ENCODE results near the gene TMA7B.
A peak's percentile ranks its signal among the peaks of the same experiment; 100 is the strongest.
"Not testable (repeated sequence)": the region's sequence is repeated elsewhere in the genome, so short reads cannot be mapped to it uniquely, and the experiment has no call there.

TMA7B gene

DNA sequence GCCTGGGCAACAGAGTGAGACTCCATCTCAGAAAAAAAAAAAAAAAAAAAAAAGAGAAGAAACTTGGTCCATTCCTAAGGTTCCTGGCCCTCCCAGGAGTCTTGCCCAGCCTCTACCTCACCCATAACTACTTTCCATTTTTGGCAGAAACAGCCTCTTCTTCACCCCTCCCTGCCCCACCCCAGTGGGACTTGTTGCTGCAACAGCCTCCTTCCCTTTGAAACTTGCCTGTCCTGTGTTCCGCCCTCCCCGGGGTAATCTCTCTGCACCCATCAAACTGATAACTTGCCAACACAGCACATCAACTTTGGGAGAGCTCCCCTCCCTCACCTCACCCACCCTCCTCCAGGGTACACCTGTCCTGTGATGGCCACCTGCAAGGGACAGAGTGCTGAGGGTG lies 24.5 kb downstream of the TMA7B start:
- no peak for DNase-seq (ENCODE audit: low spot score)

DNA sequence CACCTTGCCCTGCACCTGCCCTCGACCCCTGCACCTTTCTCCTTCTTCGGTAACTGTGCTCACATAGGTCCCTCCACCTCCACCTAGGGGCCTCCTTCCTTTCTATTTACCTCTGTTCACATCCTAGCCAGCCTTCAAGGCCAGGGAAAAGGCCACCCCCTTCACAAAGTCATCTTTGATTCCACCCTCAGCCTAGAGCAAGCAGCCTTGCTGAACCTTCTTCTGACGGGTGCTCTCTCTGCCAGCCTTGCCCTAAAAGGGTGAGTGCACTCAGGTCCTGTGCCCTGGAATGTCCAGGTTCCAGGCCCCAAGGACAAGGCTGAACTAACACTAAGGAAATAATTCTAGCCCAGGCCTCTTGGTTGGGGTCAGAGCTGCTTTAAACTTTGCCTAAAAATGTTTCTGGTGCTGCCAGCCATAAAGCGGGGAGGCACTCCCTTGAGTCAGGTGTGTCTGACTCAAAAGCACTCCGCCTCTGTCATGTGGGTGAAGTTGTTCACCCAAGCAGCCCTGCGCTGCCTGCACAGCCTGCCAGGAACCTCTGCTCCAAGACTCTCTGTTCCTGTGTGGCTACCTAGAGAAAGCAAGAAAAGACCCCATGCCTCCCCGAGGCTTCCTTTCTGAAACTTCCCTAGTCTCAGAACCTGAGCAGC lies 25.3 kb downstream of the TMA7B start:
- DNase-seq (ENCODE audit: low spot score), result no peak

DNA sequence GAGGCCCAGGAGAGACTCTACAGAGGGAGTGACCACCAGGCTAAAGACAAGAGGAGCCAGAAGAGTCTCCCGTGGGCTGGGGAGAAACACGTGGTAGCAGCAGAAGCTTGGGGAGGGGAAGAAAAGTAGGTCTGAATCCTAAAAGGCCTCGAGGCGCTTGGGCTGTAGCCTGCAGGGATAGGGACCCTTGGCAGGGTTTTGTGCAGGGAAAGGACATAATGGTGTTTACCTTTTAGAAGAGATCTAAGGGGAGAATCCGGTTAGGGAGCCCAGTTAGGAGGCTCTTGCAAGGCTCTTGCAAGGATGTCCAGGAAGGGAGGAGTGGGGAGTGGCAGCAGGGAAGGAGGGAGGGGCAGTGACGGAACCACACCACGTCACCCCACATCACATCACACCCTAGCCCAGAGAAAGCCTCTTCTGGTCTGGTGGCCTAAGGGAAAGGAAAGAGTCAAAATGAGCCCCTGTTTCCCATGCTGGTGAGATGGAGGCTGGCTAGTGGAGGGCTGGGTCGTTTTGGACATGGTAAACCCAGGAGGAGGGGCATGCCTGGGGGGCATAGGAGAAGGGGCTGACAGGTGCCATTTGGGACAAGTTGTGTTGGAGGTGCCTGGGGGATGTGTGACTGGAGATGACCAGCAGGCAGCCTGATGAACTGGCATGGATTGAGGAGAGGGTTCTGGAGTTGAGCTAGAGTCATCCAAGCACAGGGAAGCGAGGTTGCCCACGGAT lies 28.4 kb downstream of the TMA7B start:
- DNase-seq (ENCODE audit: low spot score), result no peak

DNA sequence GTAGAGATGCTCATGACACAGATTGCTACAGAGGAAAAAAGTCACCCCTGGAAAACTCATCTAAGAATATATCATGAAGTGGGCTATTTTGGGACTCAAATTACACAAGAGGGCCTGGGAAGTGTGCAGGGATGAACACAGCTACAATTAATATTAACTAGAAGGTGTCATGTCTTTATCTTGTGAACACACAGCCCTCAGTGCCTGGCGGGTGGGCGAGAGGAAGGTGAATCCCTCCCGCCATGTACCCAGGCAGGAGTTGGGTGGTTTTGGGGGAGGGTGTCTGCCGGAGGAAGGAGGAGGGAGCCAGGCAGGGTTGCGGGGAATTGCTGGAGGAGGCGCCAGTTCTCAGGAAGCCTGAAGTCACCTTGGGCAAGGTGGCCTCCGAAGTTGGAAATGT lies 29.4 kb downstream of the TMA7B start:
- DNase-seq (ENCODE audit: low spot score), result no peak

DNA sequence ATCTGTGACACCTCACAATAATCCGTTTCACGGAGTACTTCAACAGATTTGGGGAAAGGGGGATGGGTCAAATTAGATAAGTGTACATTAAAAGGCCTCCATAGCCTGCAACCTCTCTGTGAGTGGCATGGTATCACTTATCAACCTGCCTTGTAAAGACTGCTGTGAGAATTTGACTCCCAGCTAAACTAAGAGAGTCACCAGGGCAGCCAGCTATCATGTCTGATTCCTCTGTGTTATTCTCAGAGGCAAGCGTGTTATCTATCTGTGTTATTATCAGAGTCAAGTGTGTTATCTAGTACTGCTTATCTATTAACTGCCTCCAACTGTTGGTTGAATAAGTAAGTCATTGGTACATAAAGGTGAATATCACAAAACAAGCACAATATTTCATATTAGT lies 30.5 kb downstream of the TMA7B start:
- no peak for DNase-seq (ENCODE audit: low spot score)

DNA sequence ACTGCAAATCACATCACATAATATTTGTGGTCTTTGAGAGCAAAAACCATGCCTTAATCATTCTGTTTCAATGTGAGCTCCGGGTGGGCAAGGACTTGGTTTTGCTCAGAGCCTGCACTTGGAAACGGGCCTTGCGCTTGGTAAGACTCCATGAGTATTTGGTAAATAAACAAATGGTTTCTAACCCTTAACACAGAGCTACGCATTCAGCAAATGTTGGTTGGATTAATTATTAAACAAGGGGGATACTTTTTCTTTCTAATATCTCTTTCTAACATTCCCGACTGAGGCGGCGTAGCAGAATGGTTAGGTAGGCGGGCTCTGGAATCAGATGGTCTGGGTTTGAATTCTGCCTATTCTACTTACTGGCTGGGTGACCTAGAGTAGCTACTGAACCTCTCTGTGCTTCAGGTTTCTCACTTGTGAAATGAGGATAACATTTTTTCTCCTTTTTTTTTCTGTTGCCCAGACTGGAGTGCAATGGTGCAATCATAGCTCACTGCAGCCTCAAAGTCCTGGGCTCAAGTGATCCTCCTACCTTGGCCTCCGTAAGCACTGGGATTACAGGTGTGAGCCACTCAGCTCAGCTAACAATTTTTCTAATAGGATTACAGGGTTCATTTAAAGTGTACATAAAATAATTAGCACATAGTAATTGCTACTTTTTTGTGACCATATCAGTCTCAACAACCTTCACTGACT lies 31.1 kb downstream of the TMA7B start:
- DNase-seq (ENCODE audit: low spot score), result no peak

DNA sequence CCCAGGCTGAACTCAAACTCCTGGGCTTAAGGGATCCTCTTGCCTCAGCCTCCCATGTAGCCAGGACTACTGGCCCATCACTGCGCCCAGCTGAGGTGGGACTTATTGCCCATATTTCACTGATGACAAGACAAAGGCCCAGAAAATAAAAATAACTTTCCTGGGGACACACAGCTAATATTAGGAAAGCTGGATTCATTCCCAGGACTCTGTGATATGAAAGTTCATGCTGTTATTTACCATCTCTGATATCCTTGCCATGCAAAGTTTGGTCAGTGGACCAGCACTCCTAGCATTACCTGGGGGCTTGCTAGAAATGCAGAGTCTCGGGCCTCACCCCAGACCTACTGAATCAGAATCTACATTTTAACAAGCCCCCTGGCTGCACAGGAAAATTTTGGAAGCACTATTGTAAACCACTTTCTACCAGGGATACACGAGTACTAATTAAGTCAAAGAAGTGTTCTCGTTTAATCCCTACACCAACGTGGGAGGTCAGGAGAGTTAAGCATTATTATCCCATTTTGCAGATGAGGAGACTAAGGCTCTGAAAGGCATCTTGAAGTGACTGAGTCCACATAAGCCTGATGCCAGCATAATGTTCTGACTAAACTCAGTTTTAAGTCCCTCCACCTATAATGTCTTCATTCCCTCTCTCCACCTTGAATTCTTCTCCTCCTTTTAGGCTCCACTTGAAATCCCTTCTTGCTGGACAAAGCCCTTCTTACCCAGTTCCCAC lies 32.1 kb downstream of the TMA7B start:
- DNase-seq (ENCODE audit: low spot score), result no peak

DNA sequence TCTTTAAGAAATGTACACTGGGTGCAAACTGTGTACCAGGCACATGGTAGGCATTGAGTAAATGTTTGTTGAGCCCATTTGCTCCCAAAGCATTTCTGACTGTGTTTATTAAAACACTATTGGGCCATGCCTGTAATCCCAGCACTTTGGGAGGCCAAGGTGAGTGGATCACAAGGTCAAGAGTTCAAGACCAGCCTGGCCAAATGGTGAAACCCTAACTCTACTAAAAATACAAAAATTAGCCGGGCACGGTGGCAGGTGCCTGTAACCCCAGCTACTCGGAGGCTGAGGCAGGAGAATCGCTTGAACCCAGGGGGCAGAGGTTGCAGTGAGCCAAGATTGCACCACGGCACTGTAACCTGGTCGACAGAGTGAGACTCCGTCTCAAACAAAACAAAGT lies 32.7 kb downstream of the TMA7B start:
- not testable (repeated sequence) for DNase-seq (ENCODE audit: low spot score)

DNA sequence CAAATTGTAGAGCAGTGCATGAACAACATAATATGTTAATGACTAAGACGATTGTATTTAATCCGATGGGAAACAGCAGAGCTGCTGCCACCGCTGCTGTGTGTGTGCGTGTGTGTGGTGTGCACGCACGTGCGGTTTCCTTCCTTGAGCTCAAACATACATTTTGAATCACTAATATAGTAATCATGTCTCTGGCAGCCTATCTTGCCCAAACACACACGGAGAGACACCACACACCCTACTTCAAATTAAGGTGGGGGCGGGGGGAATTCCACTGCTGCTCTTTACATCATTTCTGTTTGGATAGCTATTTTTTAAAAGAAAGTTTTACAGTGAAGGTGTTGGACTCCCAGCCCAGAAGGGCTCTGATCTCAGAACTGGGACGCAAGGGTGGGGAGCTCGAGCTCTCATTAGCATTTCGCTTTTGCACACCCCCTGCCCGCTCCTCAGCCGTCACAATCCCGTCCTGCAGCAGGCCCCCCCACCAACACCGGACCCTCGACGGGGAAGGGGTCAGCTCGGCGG lies 33.9 kb downstream of the TMA7B start:
- peak; percentile 21 for DNase-seq (ENCODE audit: low spot score)

DNA sequence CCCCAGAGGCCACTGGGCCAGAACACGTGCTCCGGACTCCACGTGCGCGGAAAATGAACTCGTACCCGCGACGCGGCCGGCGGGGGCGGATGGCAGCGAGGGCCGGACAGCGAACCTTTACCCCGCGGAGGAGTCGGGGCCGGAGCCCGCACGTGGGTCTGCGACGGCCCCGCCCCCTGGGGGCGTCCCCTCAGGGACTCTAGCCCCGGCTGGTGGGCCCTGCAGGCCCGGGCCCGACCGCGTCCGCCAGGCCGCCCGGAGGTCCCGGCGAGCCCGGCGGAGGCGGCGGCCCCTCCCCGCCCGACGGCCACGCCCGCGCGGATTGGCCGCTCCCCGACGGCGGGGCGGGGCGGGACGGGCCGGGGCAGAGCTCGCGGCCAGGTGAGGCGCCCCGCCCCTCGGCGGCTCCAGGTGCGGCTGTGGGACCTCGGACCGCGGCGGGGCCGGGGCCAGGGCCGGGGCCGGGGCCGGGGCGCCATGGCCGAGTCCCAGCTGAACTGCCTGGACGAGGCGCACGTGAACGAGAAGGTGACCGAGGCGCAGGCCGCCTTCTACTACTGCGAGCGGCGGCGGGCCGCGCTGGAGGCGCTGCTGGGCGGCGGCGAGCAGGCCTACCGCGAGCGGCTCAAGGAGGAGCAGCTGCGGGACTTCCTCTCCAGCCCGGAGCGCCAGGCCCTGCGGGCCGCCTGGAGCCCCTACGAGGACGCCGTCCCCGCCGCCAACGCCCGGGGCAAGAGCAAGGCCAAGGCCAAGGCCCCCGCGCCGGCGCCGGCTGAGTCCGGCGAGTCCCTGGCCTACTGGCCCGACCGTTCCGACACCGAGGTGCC lies 34.6 kb downstream of the TMA7B start, which contains the start of gene FAM83F:
FAM83F (plus strand) TSS at position 389 of the 827 bp plus-strand sequence; CDS start at position 478, 89 bp downstream.
- DNase-seq (ENCODE audit: low spot score), result no peak

DNA sequence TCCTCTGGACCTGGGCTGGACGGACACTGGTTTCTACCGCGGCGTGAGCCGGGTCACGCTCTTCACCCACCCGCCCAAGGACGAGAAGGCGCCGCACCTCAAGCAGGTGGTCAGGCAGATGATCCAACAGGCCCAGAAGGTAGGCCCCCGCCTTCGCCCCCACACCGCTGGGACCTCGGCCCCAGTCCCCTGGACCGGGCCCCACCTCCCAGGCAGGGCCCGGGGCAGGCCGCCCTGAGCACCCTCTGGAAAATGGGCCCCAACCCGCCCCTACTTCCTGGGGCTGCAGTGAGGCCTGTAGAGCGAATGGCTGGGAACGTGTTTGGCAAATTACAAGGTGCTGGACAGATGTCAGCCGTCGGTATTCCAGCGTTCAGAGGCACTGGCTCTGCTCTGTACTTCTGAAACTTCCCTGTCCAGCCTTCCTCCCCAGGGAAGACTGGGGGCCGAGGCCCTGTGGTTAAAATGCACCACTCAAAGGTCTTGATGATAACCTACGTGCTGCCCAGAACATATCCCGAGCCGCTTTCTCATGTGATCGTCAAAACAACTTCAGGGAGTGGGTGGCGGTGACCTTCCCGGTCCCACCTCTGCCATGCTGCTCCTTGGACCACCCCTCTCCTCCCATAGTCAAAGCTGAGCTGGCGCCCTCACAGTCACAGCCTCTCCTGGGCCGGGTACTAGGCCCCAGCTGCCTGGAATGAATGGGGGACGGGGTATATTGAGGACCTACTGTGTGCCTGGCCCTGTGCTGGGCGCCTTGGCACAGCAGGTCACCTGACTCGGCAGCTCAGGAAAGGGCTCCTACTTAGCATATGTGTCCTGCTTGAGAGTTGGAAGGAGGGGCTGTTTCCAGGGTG lies 35.4 kb downstream of the TMA7B start:
- DNase-seq (ENCODE audit: low spot score), result no peak

DNA sequence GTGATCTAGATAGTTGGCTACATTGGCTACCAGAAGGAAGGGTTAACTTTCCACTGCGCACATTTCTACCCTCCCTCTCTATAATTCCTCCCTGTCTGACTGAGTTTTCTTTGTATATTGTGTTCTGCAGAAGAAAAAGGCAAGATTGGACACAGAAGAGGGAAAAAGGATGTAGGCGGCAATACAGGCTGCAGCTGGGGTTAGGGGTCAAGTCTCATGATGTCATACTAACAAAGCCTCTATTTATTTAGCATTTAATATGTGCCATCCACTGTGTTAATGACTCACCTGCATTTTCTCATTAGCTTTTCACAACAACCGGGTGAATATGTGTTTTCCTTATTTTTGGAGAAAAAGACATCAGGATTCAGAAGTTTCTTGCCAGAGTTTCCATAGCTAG lies 36.5 kb downstream of the TMA7B start:
- no peak for DNase-seq (ENCODE audit: low spot score)

DNA sequence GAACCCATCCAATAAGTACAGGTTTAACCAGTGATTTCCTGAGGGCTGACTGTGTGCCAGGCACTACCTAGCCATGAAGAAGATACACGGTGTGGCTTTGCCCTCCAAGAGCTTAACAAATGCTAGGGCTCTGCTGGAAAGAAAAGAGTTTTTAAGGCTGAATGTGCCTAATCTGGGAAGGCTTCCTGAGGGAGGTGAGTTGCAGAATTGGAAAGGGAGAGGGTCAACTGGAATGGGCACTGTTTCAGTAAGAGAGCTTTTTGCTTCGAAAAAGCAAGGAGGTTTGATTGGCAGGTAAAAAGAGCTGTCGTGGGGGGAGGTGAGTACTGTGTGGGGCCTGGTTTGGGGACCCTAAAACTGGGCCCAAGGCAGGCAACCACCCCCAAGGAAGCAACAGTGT lies 37.2 kb downstream of the TMA7B start:
- DNase-seq (ENCODE audit: low spot score), result no peak

DNA sequence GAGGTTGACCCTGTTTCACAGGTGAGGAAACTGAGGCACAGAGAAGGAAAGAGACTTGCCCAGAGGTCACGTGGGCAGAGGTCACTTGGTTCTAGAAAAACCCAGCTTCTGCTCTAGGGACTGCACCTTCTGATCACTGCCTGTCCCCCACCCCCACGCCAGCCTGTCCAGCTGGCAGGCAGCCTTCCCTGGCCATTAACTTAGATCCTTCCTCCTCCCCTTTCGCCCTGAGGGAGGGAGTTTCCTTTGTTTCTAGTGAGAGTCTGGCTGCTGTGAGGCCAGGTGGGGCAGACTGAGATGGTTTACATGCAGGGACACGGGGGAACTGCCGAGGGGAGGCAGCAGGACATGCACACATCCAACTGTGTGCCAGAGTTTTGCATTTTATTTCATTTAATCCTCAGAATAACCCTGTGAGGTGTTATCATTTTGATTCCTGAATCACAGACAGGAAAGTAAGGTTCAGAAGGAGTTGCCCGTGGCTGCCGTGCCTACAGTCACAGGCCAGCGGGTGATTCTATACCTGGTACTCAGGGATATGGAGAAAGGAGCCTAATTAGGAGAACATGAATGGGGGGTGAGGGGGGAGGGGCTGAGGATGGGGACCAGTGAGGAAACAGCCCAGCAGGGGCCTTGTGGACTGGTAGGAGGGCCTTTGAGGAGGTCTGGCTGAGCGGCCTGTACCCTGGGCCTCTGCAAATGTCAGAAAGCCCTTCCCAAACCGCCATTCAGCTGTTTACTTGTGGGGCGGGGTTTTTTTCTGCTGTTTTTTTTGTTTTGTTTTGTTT lies 37.9 kb downstream of the TMA7B start:
- no peak for DNase-seq (ENCODE audit: low spot score)

DNA sequence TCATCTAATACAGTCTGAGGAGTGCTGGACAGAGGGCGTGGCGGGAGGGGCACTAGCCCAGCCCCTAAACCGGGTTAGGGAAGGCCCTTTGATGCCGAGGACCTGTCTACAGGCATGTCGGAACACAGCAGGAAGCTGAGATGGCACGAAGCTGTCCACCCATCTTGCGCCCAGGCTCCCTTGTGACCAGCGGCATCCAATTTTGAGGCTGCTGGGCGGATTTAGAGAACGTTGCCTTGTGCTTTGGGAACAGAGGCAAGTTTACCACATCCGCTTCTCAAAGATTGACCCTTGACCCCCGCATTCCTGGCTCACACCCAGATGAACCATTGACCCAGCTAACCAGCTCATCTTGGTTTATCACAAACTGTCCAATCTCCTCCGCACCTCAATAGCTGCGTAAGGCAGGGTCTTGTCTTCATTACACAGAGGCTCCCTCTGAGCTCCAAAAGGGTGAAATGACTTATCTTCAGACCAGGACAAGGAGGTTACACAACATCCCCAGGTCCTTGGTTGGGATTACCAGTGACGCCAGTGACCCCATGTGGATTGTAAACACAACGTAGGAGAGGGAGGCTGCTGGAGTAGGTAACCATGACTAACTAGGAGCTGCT lies 39.1 kb downstream of the TMA7B start:
- no peak for DNase-seq (ENCODE audit: low spot score)

DNA sequence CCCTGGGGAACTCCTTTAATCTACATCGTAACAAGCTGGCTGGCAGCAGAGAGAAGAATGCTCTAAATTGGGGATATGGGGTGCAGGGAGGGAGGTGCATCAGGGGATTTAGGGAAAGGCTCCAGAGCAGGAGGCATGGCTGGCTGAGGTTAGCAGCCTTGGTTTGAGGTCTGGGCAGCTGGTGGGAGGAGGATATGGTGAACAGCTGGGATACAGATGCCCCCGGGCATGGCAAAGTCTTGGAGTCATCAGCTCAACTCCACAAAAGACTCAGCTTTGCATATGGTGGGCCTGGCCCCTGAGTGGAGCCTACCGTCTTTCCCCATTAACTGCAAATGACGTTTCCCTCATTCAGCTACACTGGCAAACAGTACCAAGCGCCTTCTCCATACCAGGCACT lies 40.0 kb downstream of the TMA7B start:
- DNase-seq (ENCODE audit: low spot score), result no peak

DNA sequence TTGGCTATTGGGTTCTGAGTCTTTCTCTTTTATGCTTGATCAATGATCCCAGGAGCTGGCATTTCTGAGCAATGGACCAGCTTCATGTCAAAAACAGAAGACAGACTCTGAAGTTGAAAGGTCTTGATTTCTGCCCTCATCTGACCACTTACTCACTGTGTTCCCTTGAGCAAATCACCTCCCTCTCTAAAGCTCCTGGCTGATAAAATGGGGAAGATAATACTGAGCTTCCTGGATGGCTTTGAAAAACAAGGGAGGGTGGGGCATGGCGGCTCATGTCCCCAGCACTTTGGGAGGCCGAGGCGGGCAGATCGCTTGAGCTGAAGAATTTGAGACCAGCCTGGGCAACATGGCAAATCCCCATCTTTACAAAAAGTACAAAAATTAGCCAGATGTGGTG lies 40.9 kb downstream of the TMA7B start:
- no peak for DNase-seq (ENCODE audit: low spot score)

DNA sequence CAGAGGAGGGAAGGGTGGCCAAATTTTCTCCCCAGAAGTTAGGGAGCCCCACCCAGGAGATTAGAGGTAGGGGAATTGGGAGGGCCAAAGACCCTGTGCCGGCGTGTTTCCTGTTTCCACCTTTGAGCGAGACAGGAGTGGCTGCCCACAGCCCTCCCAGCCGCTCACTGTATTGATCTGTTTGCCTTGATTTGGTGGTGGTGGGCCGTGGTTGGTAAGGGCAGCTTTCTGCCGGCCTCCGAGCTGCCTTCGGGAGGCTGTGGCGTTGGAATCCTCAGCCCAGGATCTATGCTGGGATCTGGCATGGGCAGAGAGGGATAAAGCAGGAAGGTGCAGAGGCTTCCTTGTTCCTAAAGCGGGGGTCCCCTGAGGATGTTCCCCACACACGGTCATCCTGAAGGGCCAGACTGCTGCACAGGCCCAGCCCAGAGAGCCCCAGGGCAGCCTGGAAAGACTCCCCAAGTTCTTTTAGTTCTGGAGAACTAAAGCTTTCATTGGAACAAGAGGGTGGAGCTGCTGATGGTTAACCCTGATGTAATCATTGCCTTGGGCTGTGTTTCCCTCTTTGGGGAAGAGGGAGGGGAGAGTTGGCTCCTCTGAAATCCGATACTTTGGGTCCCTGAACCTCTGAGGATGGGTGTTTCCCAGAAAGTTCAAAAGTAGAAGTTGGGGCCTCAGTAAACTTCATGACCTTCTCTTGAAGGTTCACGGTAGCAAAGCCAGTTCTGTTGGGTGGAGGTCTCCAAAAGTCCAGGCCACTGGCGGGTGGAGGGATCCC lies 41.8 kb downstream of the TMA7B start:
- no peak for DNase-seq (ENCODE audit: low spot score)

Data from CD4-positive, alpha-beta T cell treated with Interleukin-6 at 100 ng/mL for 8 hours (primary cell).